SU-DHL-6 (cell line): ENCODE measurements around the gene KL.

ENCODE experiments used
- H2AFZ ChIP-seq: fragments of 200-600 bp; sonication (generic); 2 replicates; pipeline ENCODE4 v1.6.1; 2014; ENCODE audit warnings: low read depth, mild to moderate bottlenecking, moderate library complexity, mixed read lengths, antibody characterized with exemption, low read length; ENCODE audit not compliant: severe bottlenecking
- H3F3A ChIP-seq: fragments of 200-600 bp; shearing (Covaris generic); 2 replicates; pipeline ENCODE4 v1.6.0; 2016; ENCODE audit warnings: antibody characterized with exemption, mild to moderate bottlenecking; ENCODE audit not compliant: insufficient read depth
- H3K27ac ChIP-seq: fragments of 200-600 bp; sonication (generic); 2 replicates; pipeline ENCODE4 v1.5.1; 2016; ENCODE audit warnings: low read depth, mild to moderate bottlenecking, low read length, moderate library complexity, mixed read lengths
- H3K27me3 ChIP-seq: fragments of 200-600 bp; sonication (generic), shearing (Covaris generic); 2 replicates; pipeline ENCODE4 v1.6.0; 2014; ENCODE audit warnings: mild to moderate bottlenecking, low read length
- H3K36me3 ChIP-seq: fragments of 200-600 bp; sonication (generic); 2 replicates; pipeline ENCODE4 v1.6.1; 2014; ENCODE audit warnings: mild to moderate bottlenecking, low read length, mixed read lengths
- H3K4me2 ChIP-seq: fragments of 300-600, 200-600 bp; shearing (Covaris generic), sonication (generic); 2 replicates; pipeline ENCODE4 v1.6.0; 2014; ENCODE audit warnings: low read length, low read depth, mild to moderate bottlenecking; ENCODE audit not compliant: poor library complexity, severe bottlenecking
- H3K4me3 ChIP-seq: fragments of 200-600 bp; sonication (generic); 2 replicates; pipeline ENCODE4 v1.5.1; 2014; ENCODE audit warnings: antibody characterized with exemption, low read length, mild to moderate bottlenecking, mixed read lengths; ENCODE audit not compliant: insufficient read depth, poor library complexity, severe bottlenecking
- H3K79me2 ChIP-seq: fragments of 200-600 bp; sonication (generic); 2 replicates; pipeline ENCODE4 v1.6.1; 2014; ENCODE audit warnings: mild to moderate bottlenecking, low read length, moderate library complexity; ENCODE audit not compliant: insufficient read depth
- H3K9ac ChIP-seq: fragments of 200-600 bp; sonication (generic); 2 replicates; pipeline ENCODE4 v1.7.0; 2014; ENCODE audit warnings: mild to moderate bottlenecking, low read length
- H3K9me2 ChIP-seq: fragments of 200-600 bp; sonication (generic); replicated peaks from 2 replicates; pipeline ENCODE4 v1.6.1; 2014; ENCODE audit warnings: low read length; ENCODE audit not compliant: insufficient read depth
- H3K9me3 ChIP-seq: fragments of 200-600 bp; sonication (generic); 2 replicates; pipeline ENCODE4 v1.6.1; 2014; ENCODE audit warnings: low read length, mixed read lengths; ENCODE audit not compliant: insufficient read depth
- H4K20me1 ChIP-seq: fragments of 200-600 bp; sonication (generic); 2 replicates; pipeline ENCODE4 v1.6.1; 2014; ENCODE audit warnings: low read depth, mild to moderate bottlenecking, antibody characterized with exemption, low read length, moderate library complexity, mixed read lengths
- CTCF ChIP-seq: fragments of 200-600 bp; sonication (generic); IDR thresholded peaks from one replicate; pipeline ENCODE4 v1.5.1; 2017; ENCODE audit warnings: antibody characterized with exemption, mild to moderate bottlenecking, low read length, moderate library complexity; ENCODE audit not compliant: insufficient read depth, poor library complexity, severe bottlenecking
- EZH2phosphoT487 ChIP-seq: fragments of 200-600 bp; sonication (generic), shearing (Covaris generic); conservative IDR thresholded peaks from 2 replicates; pipeline ENCODE4 v1.6.1; 2018; ENCODE audit warnings: mild to moderate bottlenecking, antibody characterized with exemption, low read length, moderate library complexity, mixed read lengths

KL gene

GRCh38 chr13:33076001-33076992 lies 60.1 kb downstream of the KL start:
- Histone ChIP-seq H3K9me2 (no peaks in the 10 kb centered on the region), H3K4me2 (no peak overlapping the region), H3K9me3 (no peaks in the 10 kb centered on the region), H3F3A (no peaks in the 10 kb centered on the region), H4K20me1 (no peaks in the 10 kb centered on the region), H3K27ac (no peak overlapping the region), H3K4me3 (no peak overlapping the region), H2AFZ (no peak overlapping the region), H3K79me2 (no peaks in the 10 kb centered on the region), H3K27me3 (no peaks in the 10 kb centered on the region), H3K36me3 (no peaks in the 10 kb centered on the region), H3K9ac (no peak overlapping the region)
- no peak for TF ChIP-seq EZH2phosphoT487
- no peak for TF ChIP-seq CTCF

- no peaks in the 10 kb centered on the region for H3F3A ChIP-seq
- no peak overlapping the region for H3K4me3 ChIP-seq
- TF ChIP-seq EZH2phosphoT487: no peak
- no peak for TF ChIP-seq CTCF
- no peaks in the 10 kb centered on the region for H3K36me3 ChIP-seq
- H3K9me3 ChIP-seq: no peaks in the 10 kb centered on the region
- no peak overlapping the region for H3K9ac ChIP-seq
- no peaks in the 10 kb centered on the region for H4K20me1 ChIP-seq
- H3K4me2 ChIP-seq: no peak overlapping the region
- no peaks in the 10 kb centered on the region for H3K27me3 ChIP-seq
- no peaks in the 10 kb centered on the region for H3K79me2 ChIP-seq
- H2AFZ ChIP-seq: no peak overlapping the region
- no peaks in the 10 kb centered on the region for H3K9me2 ChIP-seq
- H3K27ac ChIP-seq: no peak overlapping the region
These were observed 62.0 kb downstream of the KL start for GRCh38 chr13:33078263-33078662.

GRCh38 chr13:33079960-33080359 lies 63.7 kb downstream of the KL start:
- no peak overlapping the region for H2AFZ ChIP-seq
- no peak overlapping the region for H3K4me3 ChIP-seq
- H3K27ac ChIP-seq: no peak overlapping the region
- TF ChIP-seq EZH2phosphoT487 (no peak), CTCF (no peak)
- H3F3A ChIP-seq: no peaks in the 10 kb centered on the region
- no peaks in the 10 kb centered on the region for H3K79me2 ChIP-seq
- no peak overlapping the region for H3K4me2 ChIP-seq
- no peaks in the 10 kb centered on the region for H4K20me1 ChIP-seq
- H3K27me3 ChIP-seq: no peaks in the 10 kb centered on the region
- H3K36me3 ChIP-seq: no peaks in the 10 kb centered on the region
- no peaks in the 10 kb centered on the region for H3K9me3 ChIP-seq
- no peak overlapping the region for H3K9ac ChIP-seq
- H3K9me2 ChIP-seq: no peaks in the 10 kb centered on the region
